ENCODE measurements around the gene SPTLC2. TPM values are rescaled to one million over a fixed set of nuclear protein-coding genes. Genes with fewer than 3 reads are reported as not detected.
"Not testable (repeated sequence)": the region's sequence is repeated elsewhere in the genome, so short reads cannot be mapped to it uniquely, and the experiment has no call there.

The SPTLC2 gene
- total RNA-seq, 2 experiments from 2014 or later: 76.5 to 80.4 TPM

GRCh38 chr14:77642407-77642806 lies 26.0 kb upstream of the SPTLC2 start:
- H3K4me3 Mint-ChIP-seq: peak overlapping the region; percentile 79
- H3K27ac Mint-ChIP-seq: peak overlapping the region; percentile 94
- POLR2A ChIA-PET: interaction anchor here (0.6 to 1.7 kb wide), 4 partner anchors 9 to 118 kb away, joined by 3 to 6 read pairs (median 4); no protein-coding TSS in a partner anchor
- no peaks in the 10 kb centered on the region for H3K9me3 Mint-ChIP-seq (ENCODE audit: insufficient read depth)
- CTCF ChIA-PET: no interaction called here
- DNase-seq (no peak), ATAC-seq (no peak)
- H3K4me1 Mint-ChIP-seq (ENCODE audit: low read depth): peaks cover 17% of the 10 kb centered on the region
- peaks cover 4% of the 10 kb centered on the region for H3K36me3 Mint-ChIP-seq (ENCODE audit: low read depth)
- H3K27me3 Mint-ChIP-seq (ENCODE audit: low read depth): no peaks in the 10 kb centered on the region

DNA sequence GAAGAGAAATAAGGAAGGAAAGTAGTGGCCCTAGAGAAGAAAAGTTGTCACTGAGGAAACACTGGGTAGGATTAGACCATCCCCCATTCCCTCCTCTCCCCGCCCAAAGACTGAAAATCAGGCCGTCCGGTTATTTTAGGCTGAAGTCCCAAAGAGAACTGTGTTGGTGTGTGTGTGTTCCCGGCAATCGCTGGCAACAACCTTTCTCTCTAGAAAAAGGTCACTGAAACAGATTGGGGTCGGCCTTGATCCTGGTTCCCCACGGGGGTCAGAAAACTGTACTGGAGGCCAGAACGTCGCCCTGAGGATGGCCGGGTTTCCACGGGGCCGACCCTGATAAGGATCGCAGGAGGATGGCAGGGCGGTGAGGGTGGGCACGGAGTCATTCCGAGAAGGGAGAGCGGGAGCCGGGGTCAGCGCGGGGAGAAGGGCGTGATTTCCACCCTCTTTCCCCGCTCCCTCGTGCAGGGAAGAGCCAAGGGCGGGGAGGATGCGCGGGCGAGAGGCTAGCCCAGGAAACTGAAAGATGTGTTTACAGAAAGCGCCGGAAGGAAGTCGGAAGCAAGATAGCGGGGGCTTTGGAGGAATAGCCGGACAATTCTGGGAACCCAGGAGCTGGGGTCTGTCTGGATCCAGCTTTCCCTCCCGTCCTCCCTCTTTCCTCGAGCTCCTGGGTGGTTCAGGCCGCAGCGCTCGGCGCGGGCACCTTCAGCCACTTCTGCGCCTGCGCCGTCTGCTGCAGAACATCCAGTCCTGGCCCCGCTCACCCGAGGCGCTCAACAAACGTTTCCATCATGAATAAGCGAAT lies 25.3 kb upstream of the SPTLC2 start:
- ATAC-seq: peak; percentile 92
- H3K36me3 Mint-ChIP-seq (ENCODE audit: low read depth): peaks cover 4% of the 10 kb centered on the region
- peaks cover 17% of the 10 kb centered on the region for H3K4me1 Mint-ChIP-seq (ENCODE audit: low read depth)
- H3K27ac Mint-ChIP-seq: peak overlapping the region; percentile 94
- H3K9me3 Mint-ChIP-seq (ENCODE audit: insufficient read depth): no peaks in the 10 kb centered on the region
- DNase-seq: peak; percentile 71
- peaks cover 1% of the 10 kb centered on the region for H3K27me3 Mint-ChIP-seq (ENCODE audit: low read depth)
- ChIA-PET POLR2A (interaction anchor here (0.5 to 1.7 kb wide), 6 partner anchors 10 to 119 kb away, joined by 3 to 6 read pairs (median 3); no protein-coding TSS in a partner anchor), CTCF (no interaction called here)
- H3K4me3 Mint-ChIP-seq: peak overlapping the region; percentile 79

- CTCF ChIA-PET: interaction anchor here (1.6 kb wide), 1 partner anchor 182 kb away, joined by 3 read pairs; no protein-coding TSS in a partner anchor
- Mint-ChIP-seq H3K27ac (peak overlapping the region; percentile 94), H3K27me3 (ENCODE audit: low read depth) (peaks cover 1% of the 10 kb centered on the region), H3K9me3 (ENCODE audit: insufficient read depth) (no peaks in the 10 kb centered on the region), H3K4me1 (ENCODE audit: low read depth) (peaks cover 17% of the 10 kb centered on the region), H3K36me3 (ENCODE audit: low read depth) (peaks cover 4% of the 10 kb centered on the region), H3K4me3 (peak overlapping the region; percentile 79)
- POLR2A ChIA-PET: interaction anchor here (0.5 to 1.7 kb wide), 3 partner anchors 9 to 97 kb away, joined by 3 to 6 read pairs (median 3); no protein-coding TSS in a partner anchor
- DNase-seq: no peak
- no peak for ATAC-seq
Measured at GRCh38 chr14:77640756-77641533, 24.5 kb upstream of the SPTLC2 start.

DNA sequence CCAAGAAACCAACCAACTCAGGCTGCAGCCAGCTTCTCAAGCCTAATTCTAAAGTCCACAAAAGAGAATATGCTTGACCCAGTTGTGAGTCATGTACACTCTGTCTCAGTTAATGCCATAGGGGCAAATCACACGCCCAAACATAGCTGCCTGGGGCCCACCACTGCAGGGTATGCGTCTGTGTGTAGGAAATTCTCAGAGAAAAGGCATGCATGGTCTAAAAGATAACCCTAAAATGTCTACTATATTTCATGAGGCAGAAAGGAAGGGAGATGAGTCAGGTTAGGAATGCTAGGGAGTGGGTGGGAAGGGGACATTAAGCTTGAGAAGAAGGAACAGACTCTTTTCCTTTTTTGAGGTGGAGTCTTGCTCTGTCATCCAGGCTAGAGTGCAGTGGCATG lies 22.3 kb upstream of the SPTLC2 start:
- Mint-ChIP-seq H3K4me3 (no peak overlapping the region), H3K27me3 (ENCODE audit: low read depth) (peaks cover 1% of the 10 kb centered on the region), H3K27ac (no peak overlapping the region), H3K4me1 (ENCODE audit: low read depth) (peaks cover 17% of the 10 kb centered on the region), H3K9me3 (ENCODE audit: insufficient read depth) (peaks cover 5% of the 10 kb centered on the region), H3K36me3 (ENCODE audit: low read depth) (peaks cover 4% of the 10 kb centered on the region)
- CTCF ChIA-PET: interaction anchor here (1.2 kb wide), 1 partner anchor 134 kb away, joined by 4 read pairs; no protein-coding TSS in a partner anchor
- no peak for ATAC-seq
- POLR2A ChIA-PET: no interaction called here
- no peak for DNase-seq

- ATAC-seq; H3K27me3 Mint-ChIP-seq (ENCODE audit: low read depth); H3K4me1 Mint-ChIP-seq (ENCODE audit: low read depth); POLR2A ChIA-PET; H3K27ac Mint-ChIP-seq; H3K4me3 Mint-ChIP-seq; DNase-seq; CTCF ChIA-PET; H3K36me3 Mint-ChIP-seq (ENCODE audit: low read depth): not testable (repeated sequence)
- peaks cover 16% of the 10 kb centered on the region for H3K9me3 Mint-ChIP-seq (ENCODE audit: insufficient read depth)
Measured at GRCh38 chr14:77635869-77636268, 19.4 kb upstream of the SPTLC2 start.

DNA sequence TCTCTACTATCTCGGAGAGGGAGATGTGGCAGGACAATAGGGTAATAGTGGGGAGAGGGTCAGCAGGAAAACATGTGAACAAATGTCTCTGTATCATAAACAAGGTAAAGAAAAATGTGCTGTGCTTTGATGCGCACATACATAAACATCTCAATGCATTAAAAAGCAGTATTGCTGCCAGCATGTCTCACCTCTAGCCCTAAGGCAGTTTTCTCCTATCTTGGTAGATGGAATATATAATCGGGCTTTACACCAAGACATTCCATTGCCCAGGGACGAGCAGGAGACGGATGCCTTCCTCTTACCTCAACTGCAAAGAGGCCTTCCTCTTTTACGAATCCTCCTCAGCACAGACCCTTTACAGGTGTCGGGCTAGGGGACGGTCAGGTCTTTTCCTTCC lies 19.0 kb upstream of the SPTLC2 start:
- H3K4me3 Mint-ChIP-seq; H3K36me3 Mint-ChIP-seq (ENCODE audit: low read depth); H3K4me1 Mint-ChIP-seq (ENCODE audit: low read depth); H3K27ac Mint-ChIP-seq; ATAC-seq; CTCF ChIA-PET; DNase-seq; H3K27me3 Mint-ChIP-seq (ENCODE audit: low read depth); POLR2A ChIA-PET: not testable (repeated sequence)
- peaks cover 16% of the 10 kb centered on the region for H3K9me3 Mint-ChIP-seq (ENCODE audit: insufficient read depth)

GRCh38 chr14:77630111-77630510 lies 13.7 kb upstream of the SPTLC2 start:
- H3K27me3 Mint-ChIP-seq (ENCODE audit: low read depth): no peaks in the 10 kb centered on the region
- ChIA-PET POLR2A (no interaction called here), CTCF (interaction anchor here (1.3 kb wide), 1 partner anchor 10 kb away, joined by 3 read pairs; no protein-coding TSS in a partner anchor)
- no peak overlapping the region for H3K4me3 Mint-ChIP-seq
- DNase-seq: peak; percentile 18
- no peak for ATAC-seq
- peaks cover 3% of the 10 kb centered on the region for H3K4me1 Mint-ChIP-seq (ENCODE audit: low read depth)
- H3K36me3 Mint-ChIP-seq (ENCODE audit: low read depth): no peaks in the 10 kb centered on the region
- H3K27ac Mint-ChIP-seq: no peak overlapping the region
- peaks cover 28% of the 10 kb centered on the region for H3K9me3 Mint-ChIP-seq (ENCODE audit: insufficient read depth)

GRCh38 chr14:77625360-77625759 lies 8.9 kb upstream of the SPTLC2 start:
- ATAC-seq (no peak), DNase-seq (no peak)
- H3K27me3 Mint-ChIP-seq (ENCODE audit: low read depth): no peaks in the 10 kb centered on the region
- H3K36me3 Mint-ChIP-seq (ENCODE audit: low read depth): no peaks in the 10 kb centered on the region
- H3K4me1 Mint-ChIP-seq (ENCODE audit: low read depth): peaks cover 8% of the 10 kb centered on the region
- no peak overlapping the region for H3K4me3 Mint-ChIP-seq
- H3K27ac Mint-ChIP-seq: no peak overlapping the region
- H3K9me3 Mint-ChIP-seq (ENCODE audit: insufficient read depth): peaks cover 13% of the 10 kb centered on the region
- CTCF ChIA-PET: interaction anchor here (0.8 kb wide), 1 partner anchor 13 kb away, joined by 4 read pairs; no protein-coding TSS in a partner anchor
- POLR2A ChIA-PET: no interaction called here

- POLR2A ChIA-PET: no interaction called here
- no peak overlapping the region for H3K4me3 Mint-ChIP-seq
- CTCF ChIA-PET: interaction anchor here (0.8 to 1.6 kb wide), 2 partner anchors 10 to 164 kb away, joined by 3 to 5 read pairs; no protein-coding TSS in a partner anchor
Measured at GRCh38 chr14:77623201-77623600, 6.8 kb upstream of the SPTLC2 start.

GRCh38 chr14:77622366-77622961 lies 6.0 kb upstream of the SPTLC2 start:
- Mint-ChIP-seq H3K4me1 (ENCODE audit: low read depth) (peaks cover 8% of the 10 kb centered on the region), H3K4me3 (no peak overlapping the region), H3K27ac (no peak overlapping the region), H3K36me3 (ENCODE audit: low read depth) (no peaks in the 10 kb centered on the region), H3K9me3 (ENCODE audit: insufficient read depth) (peaks cover 5% of the 10 kb centered on the region), H3K27me3 (ENCODE audit: low read depth) (no peaks in the 10 kb centered on the region)
- ChIA-PET CTCF (interaction anchor here (0.8 to 1.6 kb wide), 3 partner anchors 11 to 163 kb away, joined by 3 to 5 read pairs (median 3); no protein-coding TSS in a partner anchor), POLR2A (no interaction called here)
- ATAC-seq: no peak
- DNase-seq: no peak

More at GRCh38 chr14:77623201-77623600, 6.8 kb upstream of the SPTLC2 start:
- no peak overlapping the region for H3K27ac Mint-ChIP-seq
- no peaks in the 10 kb centered on the region for H3K36me3 Mint-ChIP-seq (ENCODE audit: low read depth)
- H3K27me3 Mint-ChIP-seq (ENCODE audit: low read depth): no peaks in the 10 kb centered on the region
- peaks cover 5% of the 10 kb centered on the region for H3K9me3 Mint-ChIP-seq (ENCODE audit: insufficient read depth)
- DNase-seq: no peak
- no peak for ATAC-seq
- H3K4me1 Mint-ChIP-seq (ENCODE audit: low read depth): peaks cover 8% of the 10 kb centered on the region

DNA sequence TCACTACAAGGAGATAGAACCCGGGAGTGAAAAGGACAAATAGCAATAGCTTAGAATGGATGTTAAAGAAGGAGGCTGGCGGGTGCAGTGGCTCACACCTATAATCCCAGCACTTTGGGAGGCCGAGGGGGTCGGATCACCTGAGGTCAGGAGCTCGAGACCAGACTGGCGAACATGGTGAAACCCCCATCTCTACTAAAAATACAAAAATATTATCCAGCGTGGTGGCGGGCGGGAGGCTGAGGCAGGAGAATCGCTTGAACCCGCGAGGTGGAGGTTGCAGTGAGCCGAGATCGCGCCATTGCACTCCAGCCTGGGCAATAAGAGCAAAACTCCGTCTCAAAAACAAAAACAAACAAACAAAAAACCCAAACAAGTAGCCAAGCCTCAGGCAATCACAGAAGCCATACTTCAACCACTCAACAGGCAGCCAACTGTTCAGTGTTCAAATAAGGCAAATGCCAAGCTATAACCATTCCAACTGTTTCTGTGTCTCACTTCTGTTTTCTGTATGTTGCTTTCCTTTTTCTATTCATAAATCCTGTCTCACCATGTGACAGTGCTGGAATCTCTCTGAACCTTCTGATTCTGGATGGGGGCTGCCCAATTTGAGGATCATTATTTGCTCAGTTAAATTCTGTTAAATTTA lies 3.9 kb upstream of the SPTLC2 start:
- H3K36me3 Mint-ChIP-seq (ENCODE audit: low read depth): peaks cover 3% of the 10 kb centered on the region
- CTCF ChIA-PET: interaction anchor here (0.9 to 1.7 kb wide), 3 partner anchors 8 to 16 kb away, joined by 3 read pairs; no protein-coding TSS in a partner anchor
- ATAC-seq (no peak), DNase-seq (no peak)
- no peaks in the 10 kb centered on the region for H3K27me3 Mint-ChIP-seq (ENCODE audit: low read depth)
- POLR2A ChIA-PET: no interaction called here
- peaks cover 13% of the 10 kb centered on the region for H3K4me1 Mint-ChIP-seq (ENCODE audit: low read depth)
- no peak overlapping the region for H3K27ac Mint-ChIP-seq
- no peaks in the 10 kb centered on the region for H3K9me3 Mint-ChIP-seq (ENCODE audit: insufficient read depth)
- H3K4me3 Mint-ChIP-seq: no peak overlapping the region
